GM18498 (cell line): ENCODE measurements around the gene CADPS2.
A peak's percentile ranks its signal among the peaks of the same experiment; 100 is the strongest.
"Not testable (repeated sequence)": the region's sequence is repeated elsewhere in the genome, so short reads cannot be mapped to it uniquely, and the experiment has no call there.

Experiments
- ATAC-seq: cut with Tn5 transposase; IDR thresholded peaks from one replicate; pipeline ENCODE4 v1.9.1; 2021; ENCODE audit warnings: mild to moderate bottlenecking, moderate library complexity; ENCODE audit not compliant: unreplicated experiment

Gene CADPS2

GRCh38 chr7:122850528-122850927 is 35.7 kb downstream of the CADPS2 start:
- no peak for ATAC-seq

DNA sequence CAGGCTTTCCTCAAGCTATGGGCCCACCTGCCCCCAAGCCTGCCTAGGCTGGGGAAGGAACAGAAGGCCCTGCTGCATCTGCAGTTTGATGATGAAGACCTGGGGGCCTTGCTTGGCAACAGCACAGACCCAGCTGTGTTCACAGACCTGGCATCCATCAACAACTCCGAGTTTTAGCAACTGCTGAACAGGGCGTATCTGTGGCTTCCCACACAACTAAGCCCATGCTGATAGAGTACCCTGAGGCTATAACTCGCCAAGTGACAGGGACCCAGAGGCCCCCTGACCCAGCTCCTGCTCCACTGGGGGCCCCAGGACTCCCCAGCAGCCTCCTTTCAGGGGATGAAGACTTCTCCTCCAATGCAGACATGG is 36.3 kb downstream of the CADPS2 start:
- no peak for ATAC-seq

DNA sequence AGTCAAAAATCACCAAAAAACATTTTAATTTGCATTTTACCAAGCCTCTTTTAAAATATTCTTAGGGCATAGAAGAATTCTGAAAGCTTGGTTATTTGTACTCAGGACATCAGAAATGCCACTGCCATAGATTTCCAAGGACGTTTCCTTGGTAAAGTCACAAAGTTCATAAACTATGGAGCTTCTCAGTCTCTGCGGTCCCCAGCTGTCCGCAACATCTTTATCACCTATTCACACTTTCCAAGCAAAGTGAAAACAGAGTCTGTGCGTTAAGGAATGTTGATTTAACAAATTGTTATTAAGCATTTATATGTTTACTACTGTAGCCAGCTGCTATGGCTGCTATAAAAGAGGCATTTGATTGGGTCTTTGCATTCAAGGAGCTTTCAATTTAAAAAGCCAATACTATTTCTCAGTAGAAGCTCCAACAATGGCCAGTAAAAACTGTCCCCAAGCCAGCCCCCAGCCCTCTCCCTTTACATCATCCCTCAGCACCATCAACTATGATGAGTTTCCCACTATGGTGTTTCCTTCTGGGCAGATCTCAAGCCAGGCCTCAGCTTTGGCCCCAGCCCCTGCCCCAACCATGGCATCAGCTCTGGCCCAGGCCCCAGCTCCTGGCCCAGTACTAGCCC is 36.8 kb downstream of the CADPS2 start:
- ATAC-seq = no peak

DNA sequence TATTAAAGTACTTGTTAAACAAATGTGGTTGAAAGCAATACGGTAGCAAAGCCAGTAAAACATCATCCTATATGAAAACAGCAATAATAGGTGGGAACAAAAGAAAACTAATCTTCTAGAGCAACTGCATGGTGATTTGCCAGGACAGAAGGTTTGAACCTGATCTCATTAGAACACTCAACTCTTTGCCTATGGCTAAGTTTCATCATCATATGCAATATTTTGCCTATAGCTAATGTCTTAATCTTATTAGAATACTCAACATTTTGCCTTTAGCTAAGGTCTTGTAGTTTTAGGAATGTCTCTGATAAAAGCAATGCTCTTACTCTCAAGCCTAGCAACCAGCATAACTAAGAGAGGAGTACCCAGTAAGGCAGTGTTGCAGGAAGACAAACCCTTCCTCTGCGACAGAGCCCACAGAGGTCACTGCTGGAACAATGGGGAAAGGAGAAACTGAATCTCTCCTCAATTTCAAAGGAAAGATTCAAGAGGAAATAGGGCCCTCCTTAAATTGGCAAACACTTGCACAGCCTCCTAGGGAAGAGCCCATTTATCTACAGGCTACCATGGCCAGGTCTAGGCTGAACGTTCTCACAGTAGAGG is 38.3 kb downstream of the CADPS2 start:
- no peak for ATAC-seq

GRCh38 chr7:122846591-122846990 is 39.7 kb downstream of the CADPS2 start:
- ATAC-seq = no peak

GRCh38 chr7:122845286-122845685 is 41.0 kb downstream of the CADPS2 start:
- ATAC-seq = no peak

GRCh38 chr7:122844191-122844988 is 41.9 kb downstream of the CADPS2 start:
- ATAC-seq = no peak

DNA sequence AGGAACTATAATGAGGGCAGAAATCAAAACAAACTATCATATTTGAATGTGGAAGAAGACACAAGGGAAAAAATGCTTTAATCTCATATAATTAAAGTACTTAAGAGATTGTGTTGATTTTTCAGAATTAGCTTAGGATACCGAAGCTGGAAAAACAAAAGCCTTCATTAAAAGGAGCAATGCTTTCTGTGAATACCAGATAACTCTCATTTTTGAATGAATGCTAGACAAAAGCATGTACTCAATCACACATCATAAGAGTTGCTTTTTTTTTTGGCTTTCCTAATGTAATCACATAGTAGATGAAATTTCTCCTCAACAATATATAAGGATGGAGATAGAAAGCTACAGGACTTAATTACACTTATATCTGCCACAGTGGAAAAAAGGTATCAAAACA is 43.3 kb downstream of the CADPS2 start:
- no peak for ATAC-seq

GRCh38 chr7:122836286-122836685 is 50.0 kb downstream of the CADPS2 start:
- ATAC-seq = not testable (repeated sequence)

GRCh38 chr7:122834571-122834942 is 51.7 kb downstream of the CADPS2 start:
- not testable (repeated sequence) for ATAC-seq

DNA sequence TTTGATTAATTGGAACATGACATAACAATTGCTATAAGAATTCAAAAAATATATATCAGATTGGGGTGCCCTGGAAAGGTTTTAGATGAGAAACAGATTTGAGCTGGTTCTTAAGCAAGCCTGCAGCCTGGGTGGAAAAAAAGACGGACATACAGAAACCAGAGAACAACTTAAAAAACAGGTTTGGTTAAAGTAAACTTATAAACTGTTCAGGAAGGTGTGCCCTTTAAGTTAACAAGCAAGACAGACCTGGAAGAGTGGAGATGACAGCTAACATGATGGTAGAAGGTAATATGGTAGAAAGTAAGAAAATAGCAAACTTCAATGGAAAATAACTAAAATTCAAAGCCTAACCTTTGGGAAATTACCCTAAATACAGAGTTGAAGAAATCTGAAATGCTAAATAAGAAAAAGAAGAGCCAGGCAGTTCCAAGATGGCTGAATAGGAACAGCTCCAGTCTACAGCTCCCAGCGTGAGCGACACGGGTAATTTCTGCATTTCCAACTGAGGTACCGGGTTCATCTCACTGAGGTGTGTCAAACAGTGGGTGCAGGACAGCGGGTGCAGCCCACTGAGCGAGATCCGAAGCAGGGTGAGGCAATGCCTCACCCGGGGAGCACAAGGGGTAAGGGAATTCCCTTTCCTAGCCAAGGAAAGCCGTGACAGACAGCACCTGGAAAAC is 52.2 kb downstream of the CADPS2 start:
- ATAC-seq = no peak

- no peak for ATAC-seq
Observed at GRCh38 chr7:122831436-122831835, 54.8 kb downstream of the CADPS2 start.

- ATAC-seq = no peak
Observed at GRCh38 chr7:122829962-122830361, 56.3 kb downstream of the CADPS2 start.

DNA sequence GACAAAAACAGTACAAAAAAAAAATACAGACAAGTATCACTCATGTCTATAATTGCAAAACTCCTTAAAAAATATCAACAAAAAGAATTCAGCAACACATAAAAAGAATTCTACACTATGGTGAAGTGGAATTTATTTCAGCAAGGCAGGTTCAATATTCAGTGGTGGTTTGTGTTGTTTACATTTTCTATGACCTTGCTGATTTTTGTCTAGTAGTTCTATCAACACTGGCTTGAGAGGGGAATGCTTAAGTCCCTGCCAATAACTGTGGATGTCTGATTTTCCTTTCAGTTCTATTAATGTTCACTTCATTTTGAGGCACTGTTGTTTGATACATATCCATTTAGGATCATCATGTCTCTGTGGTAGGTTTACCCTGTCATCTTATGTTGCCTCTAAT is 58.5 kb downstream of the CADPS2 start:
- ATAC-seq = no peak

- no peak for ATAC-seq
Observed at GRCh38 chr7:122813845-122814244, 72.4 kb downstream of the CADPS2 start.

GRCh38 chr7:122803851-122804250 is 82.4 kb downstream of the CADPS2 start:
- ATAC-seq = no peak

DNA sequence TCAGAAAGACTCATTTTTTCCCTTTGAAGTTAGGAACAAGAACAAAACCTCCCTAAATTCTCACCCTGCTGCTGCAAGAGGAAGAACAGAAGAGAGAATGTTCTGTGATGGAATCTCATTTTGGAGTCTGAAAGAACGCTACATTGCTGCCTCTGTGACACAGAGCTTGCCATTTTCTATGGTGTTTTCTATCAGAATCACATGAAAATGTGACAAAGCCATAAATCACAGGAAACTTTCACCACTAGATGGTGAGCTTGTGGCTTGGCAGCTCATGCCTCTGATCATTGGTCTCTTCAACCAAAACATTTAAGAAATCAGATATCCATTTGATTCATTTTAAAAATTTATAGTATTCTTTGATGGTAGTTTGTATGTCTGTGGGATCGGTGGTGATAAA is 82.9 kb downstream of the CADPS2 start:
- no peak for ATAC-seq

DNA sequence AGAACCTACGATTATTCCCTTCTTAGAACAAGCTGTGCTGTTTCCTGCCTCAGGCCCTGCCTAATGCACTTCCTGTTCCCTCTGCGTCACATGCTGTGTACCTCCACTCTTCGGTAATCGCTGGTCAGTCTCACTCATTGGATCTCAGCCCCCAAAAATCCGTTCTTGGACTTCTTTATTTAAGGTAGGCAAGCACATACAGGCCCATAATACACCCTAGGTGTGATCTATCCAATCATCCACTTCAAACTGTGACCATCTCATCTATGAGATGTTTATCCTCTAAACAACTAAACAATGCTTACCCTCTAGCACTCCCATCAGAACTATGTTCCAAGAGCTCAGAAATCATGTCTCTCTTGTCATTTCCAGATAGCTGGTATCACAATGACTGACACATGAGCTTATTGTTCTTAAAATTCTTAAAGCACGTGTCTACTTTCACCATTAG is 83.9 kb downstream of the CADPS2 start:
- ATAC-seq = peak; percentile 60

DNA sequence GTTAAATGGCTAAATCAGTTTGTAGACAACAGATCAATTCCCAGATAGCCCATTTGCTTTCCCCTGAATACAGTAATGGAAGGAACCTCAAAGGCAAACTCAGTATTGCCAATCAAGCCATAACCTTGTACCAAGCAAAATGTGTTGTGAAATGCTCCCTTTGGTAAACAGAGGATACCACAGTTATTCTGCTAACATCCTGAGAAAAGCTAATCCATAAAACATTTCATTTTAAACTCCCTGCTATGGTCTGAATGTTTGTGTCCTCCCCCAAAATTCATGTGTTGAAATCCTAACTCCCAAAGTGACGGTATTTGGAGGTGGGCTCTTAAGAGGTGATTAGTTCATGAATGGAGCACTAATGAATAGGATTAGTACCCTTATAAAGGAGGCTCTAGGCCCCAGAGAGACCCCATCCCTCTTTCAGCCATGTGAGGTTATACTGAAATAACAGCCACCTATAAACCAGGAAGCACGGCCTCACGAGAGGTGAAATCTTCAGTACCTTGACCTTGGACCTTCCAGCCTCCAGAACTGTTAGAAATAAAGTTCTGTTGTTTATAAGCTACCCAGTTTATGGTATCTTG is 94.2 kb downstream of the CADPS2 start:
- ATAC-seq = no peak

GRCh38 chr7:122790591-122790990 is 95.7 kb downstream of the CADPS2 start:
- ATAC-seq = no peak

DNA sequence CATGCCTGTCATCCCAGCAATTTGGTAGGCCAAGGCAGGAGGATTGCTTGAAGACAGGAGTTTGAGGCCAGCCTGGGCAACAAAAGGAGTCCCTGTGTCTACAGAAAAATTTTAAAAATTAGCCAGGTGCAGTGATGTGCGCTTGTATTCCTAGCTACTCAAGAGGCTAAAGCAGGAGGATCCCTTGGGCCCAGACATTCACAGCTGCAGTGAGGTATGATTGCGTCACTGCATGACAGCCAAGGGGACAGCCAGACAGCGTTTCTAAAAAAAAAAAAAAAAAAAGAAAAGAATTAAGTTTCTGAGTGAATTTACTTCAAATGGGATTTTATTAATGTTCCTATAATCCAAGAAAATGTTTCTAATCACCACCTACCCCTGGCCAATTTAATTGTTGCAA is 96.1 kb downstream of the CADPS2 start:
- ATAC-seq = no peak
